ENCODE measurements around the gene SPTBN5. TPM values are rescaled to one million over a fixed set of nuclear protein-coding genes. Genes with fewer than 3 reads are reported as not detected.

SPTBN5 gene
- polyA plus RNA-seq, 1 donor: 1.7 TPM

DNA sequence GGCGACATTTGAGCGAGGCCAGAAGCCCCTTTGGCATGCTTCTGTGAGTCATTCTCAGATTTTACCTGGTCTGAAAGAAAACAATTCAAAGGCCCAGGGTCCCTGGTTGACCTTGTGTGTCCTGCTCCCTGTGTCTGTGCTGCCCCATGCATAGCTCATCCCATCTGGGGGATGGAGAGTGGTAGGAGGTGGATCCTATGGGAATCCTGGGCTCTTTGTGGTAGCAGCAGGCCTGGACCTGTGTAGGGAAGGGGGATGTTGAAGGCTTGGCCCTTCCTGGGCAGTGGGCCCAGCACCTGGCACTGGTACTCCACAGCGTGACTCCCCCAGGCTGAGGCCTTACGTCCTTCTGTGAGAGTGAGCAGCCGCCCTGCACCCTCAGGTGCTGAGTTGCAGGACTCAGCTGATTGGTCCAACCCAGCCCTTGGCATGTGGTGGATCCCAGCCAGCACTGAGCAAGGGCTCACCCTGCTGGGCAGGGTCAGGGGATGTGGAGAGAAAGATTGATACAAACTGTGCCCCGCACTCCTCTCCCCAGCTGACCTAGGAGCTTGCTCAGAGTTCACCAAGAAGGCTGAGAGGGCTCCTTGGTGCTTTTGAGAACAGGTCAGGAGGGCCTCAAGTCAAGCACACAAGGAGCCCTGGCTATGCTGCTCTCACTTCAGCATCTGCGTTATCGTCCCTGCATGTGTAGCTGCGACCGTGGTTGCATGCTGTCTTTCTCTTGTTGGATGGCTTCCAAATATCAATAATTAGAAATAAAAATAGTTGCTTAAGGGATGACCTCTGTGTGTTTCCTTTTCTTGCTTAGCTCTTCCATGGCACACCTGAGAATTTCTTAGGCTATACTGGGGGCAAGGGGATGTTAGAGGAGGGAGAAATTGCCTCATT, 87.3 kb downstream of the SPTBN5 start:
- WGBS (ENCODE audit: insufficient coverage, low lambda C conversion rate): no CpG with 5 or more reads among the region's 10 CpGs

DNA sequence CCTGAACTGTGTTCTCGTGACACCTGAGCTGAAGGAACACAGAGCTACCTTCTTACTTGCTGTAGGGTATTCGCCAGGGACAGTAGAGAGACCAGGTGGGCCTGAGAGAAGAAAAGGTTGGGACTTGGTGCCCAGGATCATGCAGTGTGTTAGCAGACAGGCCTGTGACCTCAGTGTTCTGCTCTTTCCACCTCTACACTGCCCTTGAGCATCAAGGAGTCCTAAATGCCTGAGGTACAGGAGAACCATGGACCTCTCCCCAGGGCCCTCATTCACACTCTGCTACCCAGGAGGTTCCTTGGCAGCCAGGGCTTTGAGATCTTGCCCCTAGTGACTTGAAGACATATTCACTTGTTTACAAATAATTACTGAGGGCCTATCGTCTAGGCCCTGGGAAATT, 88.1 kb downstream of the SPTBN5 start:
- no peaks in the 10 kb centered on the region for H3K4me1 ChIP-seq (ENCODE audit: control insufficient read depth, insufficient read depth, low read length)
- peaks cover 29% of the 10 kb centered on the region for H3K36me3 ChIP-seq (ENCODE audit: control insufficient read depth, insufficient read depth, low read length)
- no peak overlapping the region for H3K27ac ChIP-seq (ENCODE audit: low read length)
- no peak overlapping the region for H3K4me3 ChIP-seq (ENCODE audit: low read length)
- no peaks in the 10 kb centered on the region for H3K27me3 ChIP-seq (ENCODE audit: control insufficient read depth, insufficient read depth, low read length)
- H3K9me3 ChIP-seq (ENCODE audit: control insufficient read depth, low read depth, low read length): no peaks in the 10 kb centered on the region
- 60% methylated on average over 1 of the region's 3 CpGs for WGBS (ENCODE audit: insufficient coverage, low lambda C conversion rate)
- DNase-seq: no peak

More for the DNA sequence above, 87.3 kb downstream of the SPTBN5 start:
- peaks cover 29% of the 10 kb centered on the region for H3K36me3 ChIP-seq (ENCODE audit: control insufficient read depth, insufficient read depth, low read length)
- H3K4me3 ChIP-seq (ENCODE audit: low read length): no peak overlapping the region
- H3K4me1 ChIP-seq (ENCODE audit: control insufficient read depth, insufficient read depth, low read length): no peaks in the 10 kb centered on the region
- H3K27me3 ChIP-seq (ENCODE audit: control insufficient read depth, insufficient read depth, low read length): no peaks in the 10 kb centered on the region
- no peaks in the 10 kb centered on the region for H3K9me3 ChIP-seq (ENCODE audit: control insufficient read depth, low read depth, low read length)
- no peak overlapping the region for H3K27ac ChIP-seq (ENCODE audit: low read length)
- peak in 1 of 2 donors; percentile 48 for DNase-seq

DNA sequence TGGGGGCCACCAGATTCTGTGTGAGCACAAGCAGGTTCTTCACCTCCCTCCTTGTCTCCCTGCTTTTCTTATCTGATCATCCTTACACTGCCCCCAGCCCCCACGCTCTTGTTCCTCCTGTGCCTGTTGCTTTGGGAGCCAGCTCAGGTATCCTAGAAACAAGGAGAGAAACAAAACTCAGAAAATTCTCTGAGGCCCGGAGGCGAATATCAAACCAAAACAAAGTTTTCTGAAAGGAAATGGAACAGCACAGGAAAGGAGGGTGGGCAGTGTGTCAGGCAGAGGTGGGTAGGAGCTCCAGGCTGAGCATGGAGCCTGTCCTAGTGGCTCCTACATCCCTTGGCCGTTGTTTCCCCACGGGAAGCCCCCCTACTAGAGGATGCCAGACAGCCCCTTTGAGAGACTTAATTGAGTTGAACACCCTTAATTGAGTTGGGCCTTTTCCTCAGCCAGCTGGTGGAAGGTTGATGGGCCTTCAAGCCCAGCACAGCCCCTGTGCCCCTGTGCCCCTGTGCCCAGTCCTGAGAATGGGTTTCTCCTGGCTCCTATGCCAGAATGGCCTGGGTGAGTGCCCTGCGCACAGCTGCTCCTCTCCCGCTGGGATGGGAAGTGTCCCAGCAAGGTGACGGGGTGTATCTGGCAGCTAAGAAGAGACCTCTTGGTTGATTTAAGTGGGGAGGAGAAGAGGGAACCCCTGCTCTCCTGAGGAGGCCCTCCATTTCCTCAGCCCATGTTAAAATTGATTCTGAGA, 88.8 kb downstream of the SPTBN5 start:
- Histone ChIP-seq H3K4me1 (ENCODE audit: control insufficient read depth, insufficient read depth, low read length) (no peaks in the 10 kb centered on the region), H3K27ac (ENCODE audit: low read length) (no peak overlapping the region), H3K36me3 (ENCODE audit: control insufficient read depth, insufficient read depth, low read length) (peaks cover 33% of the 10 kb centered on the region), H3K4me3 (ENCODE audit: low read length) (no peak overlapping the region), H3K27me3 (ENCODE audit: control insufficient read depth, insufficient read depth, low read length) (no peaks in the 10 kb centered on the region), H3K9me3 (ENCODE audit: control insufficient read depth, low read depth, low read length) (no peaks in the 10 kb centered on the region)
- no peak for DNase-seq
- WGBS (ENCODE audit: insufficient coverage, low lambda C conversion rate): no CpG with 5 or more reads among the region's 8 CpGs

DNA sequence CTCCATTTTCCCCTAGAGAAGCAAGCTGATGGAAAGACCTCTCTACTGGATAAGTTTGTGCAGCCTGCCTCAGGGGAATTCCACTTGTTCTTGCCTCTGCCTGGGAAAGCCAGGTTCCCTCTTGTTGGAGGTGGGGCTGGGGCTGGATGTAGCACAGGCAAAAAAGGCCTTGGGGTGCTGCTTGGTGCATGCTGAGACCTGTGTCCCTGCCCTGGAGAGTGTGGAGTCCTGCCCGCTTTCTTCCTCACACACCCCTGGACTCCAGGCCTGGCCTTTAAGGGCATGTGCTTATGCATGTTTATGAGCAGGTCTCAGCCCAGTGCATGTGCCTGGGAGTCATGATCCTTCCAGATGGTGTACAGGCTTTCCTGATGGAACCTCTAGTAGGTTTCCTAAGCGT, 89.5 kb downstream of the SPTBN5 start:
- WGBS (ENCODE audit: insufficient coverage, low lambda C conversion rate): no CpG with 5 or more reads among the region's 2 CpGs
- no peak for DNase-seq
- H3K36me3 ChIP-seq (ENCODE audit: control insufficient read depth, insufficient read depth, low read length): peaks cover 31% of the 10 kb centered on the region
- H3K9me3 ChIP-seq (ENCODE audit: control insufficient read depth, low read depth, low read length): no peaks in the 10 kb centered on the region
- peaks cover under 1% of the 10 kb centered on the region for H3K4me1 ChIP-seq (ENCODE audit: control insufficient read depth, insufficient read depth, low read length)
- H3K27me3 ChIP-seq (ENCODE audit: control insufficient read depth, insufficient read depth, low read length): no peaks in the 10 kb centered on the region
- H3K4me3 ChIP-seq (ENCODE audit: low read length): no peak overlapping the region
- no peak overlapping the region for H3K27ac ChIP-seq (ENCODE audit: low read length)

DNA sequence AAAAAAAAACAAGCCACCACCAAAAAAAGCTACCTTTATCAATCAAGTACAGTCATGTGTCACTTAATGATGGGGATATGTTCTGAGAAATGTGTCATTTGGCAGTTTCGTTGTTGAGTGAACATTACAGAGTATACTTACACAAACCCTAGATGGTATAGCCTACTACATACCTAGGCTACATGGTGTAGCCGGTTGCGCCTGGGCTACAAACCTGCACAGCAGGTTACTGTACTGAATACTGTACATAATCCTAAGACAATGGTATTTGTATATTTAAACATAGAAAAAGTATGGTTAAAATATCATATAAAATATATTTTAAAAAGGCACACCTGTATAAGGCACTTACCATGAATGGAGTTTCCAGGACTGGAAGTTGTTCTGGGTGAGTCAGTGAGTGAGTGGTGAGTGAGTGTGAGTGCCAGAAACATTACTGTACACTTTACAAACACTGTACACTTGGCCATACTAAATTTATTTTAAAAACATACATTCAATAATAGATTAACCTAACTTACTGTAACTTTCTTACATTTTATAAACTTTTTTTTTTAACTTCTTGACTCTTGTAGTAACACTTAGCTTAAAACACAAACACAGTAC, 91.9 kb downstream of the SPTBN5 start:
- Histone ChIP-seq H3K4me3 (ENCODE audit: low read length) (no peak overlapping the region), H3K27ac (ENCODE audit: low read length) (no peak overlapping the region), H3K36me3 (ENCODE audit: control insufficient read depth, insufficient read depth, low read length) (peaks cover 31% of the 10 kb centered on the region), H3K9me3 (ENCODE audit: control insufficient read depth, low read depth, low read length) (no peaks in the 10 kb centered on the region), H3K4me1 (ENCODE audit: control insufficient read depth, insufficient read depth, low read length) (peaks cover 9% of the 10 kb centered on the region), H3K27me3 (ENCODE audit: control insufficient read depth, insufficient read depth, low read length) (no peaks in the 10 kb centered on the region)
- no CpG with 5 or more reads among the region's 3 CpGs for WGBS (ENCODE audit: insufficient coverage, low lambda C conversion rate)
- no peak for DNase-seq

DNA sequence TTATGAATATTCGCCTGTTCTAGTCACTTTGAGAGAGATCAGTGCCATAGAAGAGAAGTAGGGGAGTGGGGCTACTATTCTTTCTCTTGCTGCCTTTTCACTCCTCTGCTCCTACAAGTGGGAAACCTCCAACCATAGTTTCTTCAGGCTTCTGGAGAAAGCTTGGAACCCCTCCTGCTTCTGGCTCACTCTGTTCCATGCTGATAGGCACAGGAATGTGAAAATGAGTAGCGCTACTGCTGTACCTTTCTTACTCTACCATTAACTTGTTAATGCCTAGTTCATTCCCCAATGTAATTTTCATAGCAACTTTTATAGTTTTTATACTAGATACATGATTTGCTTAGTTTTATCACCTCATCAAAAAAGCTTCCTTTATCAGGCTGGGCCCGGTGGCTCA, 92.7 kb downstream of the SPTBN5 start:
- DNase-seq: no peak
- Histone ChIP-seq H3K9me3 (ENCODE audit: control insufficient read depth, low read depth, low read length) (no peaks in the 10 kb centered on the region), H3K4me1 (ENCODE audit: control insufficient read depth, insufficient read depth, low read length) (peaks cover 15% of the 10 kb centered on the region), H3K4me3 (ENCODE audit: low read length) (no peak overlapping the region), H3K27me3 (ENCODE audit: control insufficient read depth, insufficient read depth, low read length) (no peaks in the 10 kb centered on the region), H3K27ac (ENCODE audit: low read length) (no peak overlapping the region), H3K36me3 (ENCODE audit: control insufficient read depth, insufficient read depth, low read length) (peaks cover 31% of the 10 kb centered on the region)
- WGBS (ENCODE audit: insufficient coverage, low lambda C conversion rate): 90% methylated on average over 2 of the region's 3 CpGs

DNA sequence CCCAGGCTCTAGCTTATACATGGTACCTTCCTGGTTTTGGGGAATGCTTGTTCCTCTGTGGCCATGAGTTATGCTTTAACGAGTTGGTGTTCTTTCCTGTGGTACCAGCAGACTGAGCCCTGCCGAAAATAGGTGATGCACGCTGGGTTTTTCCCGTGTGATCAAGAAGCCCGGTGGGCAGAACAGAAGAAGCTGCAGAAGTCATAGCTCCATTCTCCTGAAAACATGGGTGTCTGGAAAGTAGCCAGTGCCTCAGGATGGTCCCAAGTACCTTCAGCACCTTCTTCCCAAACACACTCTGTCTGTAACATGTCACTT, 94.4 kb downstream of the SPTBN5 start:
- Histone ChIP-seq H3K4me1 (ENCODE audit: control insufficient read depth, insufficient read depth, low read length) (peaks cover 24% of the 10 kb centered on the region), H3K9me3 (ENCODE audit: control insufficient read depth, low read depth, low read length) (no peaks in the 10 kb centered on the region), H3K4me3 (ENCODE audit: low read length) (no peak overlapping the region), H3K27ac (ENCODE audit: low read length) (no peak overlapping the region), H3K27me3 (ENCODE audit: control insufficient read depth, insufficient read depth, low read length) (no peaks in the 10 kb centered on the region), H3K36me3 (ENCODE audit: control insufficient read depth, insufficient read depth, low read length) (peaks cover 22% of the 10 kb centered on the region)
- WGBS (ENCODE audit: insufficient coverage, low lambda C conversion rate): no CpG with 5 or more reads among the region's 5 CpGs
- no peak for DNase-seq

DNA sequence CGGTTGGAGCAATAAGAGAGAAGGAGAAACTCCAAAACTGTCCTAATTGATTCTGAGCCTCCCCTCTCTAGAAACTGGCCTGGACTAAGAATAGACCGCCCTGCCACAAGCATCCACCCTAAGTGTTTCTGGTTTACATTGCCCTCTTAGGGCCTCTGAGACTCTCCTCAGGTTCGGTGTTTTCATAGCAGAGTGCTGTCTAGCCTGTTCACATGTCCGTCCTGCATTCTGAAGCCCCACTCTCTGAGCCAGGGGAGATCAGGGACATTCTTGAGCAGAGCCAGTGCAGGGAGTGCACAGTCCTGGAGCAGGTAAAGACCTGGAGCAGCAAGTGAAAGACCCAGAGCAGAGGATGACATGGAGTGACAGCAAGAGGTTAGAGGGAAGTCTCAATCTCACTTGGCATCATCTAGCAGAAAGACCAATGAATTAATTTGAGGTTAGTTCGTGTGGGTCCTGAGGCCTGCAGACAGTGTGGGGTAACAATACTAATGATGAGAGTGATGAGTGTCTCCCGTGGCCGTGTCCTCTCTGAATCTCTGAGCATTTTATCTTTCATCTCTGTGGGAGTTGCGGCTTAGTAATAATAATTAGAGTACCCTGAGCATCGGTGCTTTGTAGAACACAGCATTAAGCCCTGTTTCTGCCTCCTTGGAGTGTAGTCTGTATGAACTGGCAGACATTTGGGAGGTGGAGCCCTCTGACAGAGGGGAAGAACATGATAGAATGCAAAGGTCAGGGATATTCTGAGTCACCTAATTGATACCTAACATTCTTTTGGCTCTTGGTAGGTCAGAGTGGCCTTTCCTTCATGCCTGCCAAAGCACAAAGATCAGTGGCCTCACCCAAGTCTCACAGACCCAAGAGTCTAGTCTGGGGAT, 95.0 kb downstream of the SPTBN5 start:
- H3K36me3 ChIP-seq (ENCODE audit: control insufficient read depth, insufficient read depth, low read length): peaks cover 20% of the 10 kb centered on the region
- peaks cover 24% of the 10 kb centered on the region for H3K4me1 ChIP-seq (ENCODE audit: control insufficient read depth, insufficient read depth, low read length)
- H3K9me3 ChIP-seq (ENCODE audit: control insufficient read depth, low read depth, low read length): no peaks in the 10 kb centered on the region
- DNase-seq: no peak
- WGBS (ENCODE audit: insufficient coverage, low lambda C conversion rate): no CpG with 5 or more reads among the region's 9 CpGs
- H3K27me3 ChIP-seq (ENCODE audit: control insufficient read depth, insufficient read depth, low read length): no peaks in the 10 kb centered on the region
- no peak overlapping the region for H3K27ac ChIP-seq (ENCODE audit: low read length)
- no peak overlapping the region for H3K4me3 ChIP-seq (ENCODE audit: low read length)
